Thyroid gland (tissue), 4 donors: ENCODE data around the gene SLC39A2. TPM values are rescaled to one million over a fixed set of nuclear protein-coding genes. Genes with fewer than 3 reads are reported as not detected.

Source experiments
- DNase-seq, 2 donors: peaks; one replicate each; pipeline ENCODE4 v3.0.0-alpha.2; 2019
- H3K27ac ChIP-seq, 3 donors: fragments of 200-600 bp; sonication (generic); 1 replicate in 2 of 3; 2 replicates in 1 of 3; pipeline ENCODE4 v1.5.1; 2016 to 2019; ENCODE audit warnings: mild to moderate bottlenecking in 1 of 3, moderate library complexity in 1 of 3
- H3K27me3 ChIP-seq: fragments of 200-600 bp; sonication (generic); one replicate; pipeline ENCODE4 v1.5.1; 2019
- H3K36me3 ChIP-seq, 2 donors: fragments of 200-600 bp; sonication (generic); one replicate each; pipeline ENCODE4 v1.5.1; 2016 to 2019
- H3K4me1 ChIP-seq, 2 donors: fragments of 200-600 bp; sonication (generic); one replicate each; pipeline ENCODE4 v1.5.1; 2017 to 2019
- H3K4me3 ChIP-seq, 3 donors: fragments of 200-600 bp; sonication (generic); replicated peaks in 1 of 3; 1 replicate in 2 of 3; 2 replicates in 1 of 3; pipeline ENCODE4 v1.5.1; 2016; ENCODE audit warnings: mild to moderate bottlenecking in 1 of 3
- H3K9me3 ChIP-seq: fragments of 200-600 bp; sonication (generic); one replicate; pipeline ENCODE4 v1.5.1; 2017
- CTCF ChIP-seq, 6 experiments: fragments of 200-600 bp in 3 of 6; fragments of 450-650 bp in 3 of 6; sonication (generic) in 3 of 6; IDR thresholded peaks; one replicate each; pipeline ENCODE4 v1.5.1; 2016 to 2019; ENCODE audit warnings: antibody characterized with exemption in 6 of 6, mild to moderate bottlenecking in 2 of 6, inconsistent platforms in 1 of 6, moderate library complexity in 1 of 6
- POLR2A ChIP-seq, 2 donors: fragments of 450-650 bp; IDR thresholded peaks; one replicate each; pipeline ENCODE4 v1.6.1; 2017; ENCODE audit warnings: antibody characterized with exemption in 2 of 2, mild to moderate bottlenecking in 2 of 2, moderate library complexity in 1 of 2
- WGBS, 2 donors: methylation state at CpG; one replicate each; pipeline ENCODE4 v1.1.5; 2017; 5-methylcytosine and 5-hydroxymethylcytosine counted together
- intact Hi-C: fragments of 100-400 bp; cut with DNase I; formaldehyde crosslinking; loops from one replicate; pipeline ENCODE4 v1.15.1; 2023
- total RNA-seq, 4 donors: library from RNA; depleted of rRNA; stranded (reverse); fragments of >200 nt; gene quantifications; one replicate each; pipeline ENCODE4 v1.2.3, GENCODE V29; 2016

The SLC39A2 gene
- total RNA-seq, 4 donors from 2014 or later, result not detected

GRCh38 chr14:21024585-21025370, 25.7 kb downstream of the SLC39A2 start, which contains the start of gene NDRG2:
NDRG2 (minus strand) TSS chr14:21025061; CDS start chr14:21023315, 1,746 bp downstream.
- peaks cover 0 to 3% of the 10 kb centered on the region in 2 donors for H3K36me3 ChIP-seq
- H3K4me1 ChIP-seq, result peaks cover 8 to 23% of the 10 kb centered on the region in 2 donors
- no peaks in the 10 kb centered on the region for H3K27me3 ChIP-seq
- TF ChIP-seq POLR2A (IDR thresholded peaks at IDR 0.05) (peak in 1 of 2 donors; percentile 76), CTCF (IDR thresholded peaks at IDR 0.05) (peak in 1 of 6 experiments; percentile 2)
- H3K27ac ChIP-seq, result peak within 1 kb of the TSS; percentile 82 to 94 (median 86)
- intact Hi-C loops, result no loop called here
- DNase-seq, result peak; percentile 86 to 87
- no peaks in the 10 kb centered on the region for H3K9me3 ChIP-seq
- WGBS, 2 donors, result 1 to 3% methylated on average over 12 to 29 of the region's 72 CpGs
- H3K4me3 ChIP-seq, result peak within 1 kb of the TSS; percentile 19 to 94 (median 93)

GRCh38 chr14:21025371-21026273, 26.5 kb downstream of the SLC39A2 start:
- H3K4me1 ChIP-seq, result peaks cover 8 to 23% of the 10 kb centered on the region in 2 donors
- H3K4me3 ChIP-seq, result peak overlapping the region; percentile 19 to 94 (median 93)
- H3K27me3 ChIP-seq, result no peaks in the 10 kb centered on the region
- H3K27ac ChIP-seq, result peak overlapping the region; percentile 82 to 94 (median 86)
- no peaks in the 10 kb centered on the region for H3K9me3 ChIP-seq
- 14 to 26% methylated on average over 9 of the region's 58 CpGs for WGBS, 2 donors
- no peak for TF ChIP-seq POLR2A (IDR thresholded peaks at IDR 0.05)
- no peak for TF ChIP-seq CTCF (IDR thresholded peaks at IDR 0.05)
- intact Hi-C loops, result no loop called here
- peak; percentile 43 to 56 for DNase-seq
- no peaks in the 10 kb centered on the region for H3K36me3 ChIP-seq

GRCh38 chr14:21026274-21026987, 27.3 kb downstream of the SLC39A2 start:
- no peak for TF ChIP-seq POLR2A (IDR thresholded peaks at IDR 0.05)
- no peak for TF ChIP-seq CTCF (IDR thresholded peaks at IDR 0.05)
- H3K9me3 ChIP-seq, result no peaks in the 10 kb centered on the region
- intact Hi-C loops, result no loop called here
- peak overlapping the region; percentile 52 to 94 (median 82) for H3K27ac ChIP-seq
- H3K4me1 ChIP-seq, result peaks cover 8 to 23% of the 10 kb centered on the region in 2 donors
- no peak for DNase-seq
- no peaks in the 10 kb centered on the region for H3K36me3 ChIP-seq
- WGBS, 2 donors, result 69 to 74% methylated on average over 7 of the region's 7 CpGs
- H3K4me3 ChIP-seq, result no peak overlapping the region
- no peaks in the 10 kb centered on the region for H3K27me3 ChIP-seq

- H3K4me1 ChIP-seq, result peaks cover 8 to 23% of the 10 kb centered on the region in 2 donors
- no peaks in the 10 kb centered on the region for H3K36me3 ChIP-seq
- 51 to 80% methylated on average over 3 of the region's 3 CpGs for WGBS, 2 donors
- DNase-seq, result no peak
- no peak for TF ChIP-seq CTCF (IDR thresholded peaks at IDR 0.05)
- no peak for TF ChIP-seq POLR2A (IDR thresholded peaks at IDR 0.05)
- H3K27me3 ChIP-seq, result no peaks in the 10 kb centered on the region
- intact Hi-C loops, result no loop called here
- no peak overlapping the region for H3K4me3 ChIP-seq
- no peaks in the 10 kb centered on the region for H3K9me3 ChIP-seq
- H3K27ac ChIP-seq, result peak overlapping the region in 2 of 3 donors; percentile 82 to 94
These were observed 27.9 kb downstream of the SLC39A2 start for GRCh38 chr14:21026988-21027315.
